ENCODE measurements around the gene NME4. TPM values are rescaled to one million over a fixed set of nuclear protein-coding genes. Genes with fewer than 3 reads are reported as not detected.
A peak's percentile ranks its signal among the peaks of the same experiment; 100 is the strongest.

The NME4 gene
- total RNA-seq, 1 experiment from 2014 or later = 507 TPM

DNA sequence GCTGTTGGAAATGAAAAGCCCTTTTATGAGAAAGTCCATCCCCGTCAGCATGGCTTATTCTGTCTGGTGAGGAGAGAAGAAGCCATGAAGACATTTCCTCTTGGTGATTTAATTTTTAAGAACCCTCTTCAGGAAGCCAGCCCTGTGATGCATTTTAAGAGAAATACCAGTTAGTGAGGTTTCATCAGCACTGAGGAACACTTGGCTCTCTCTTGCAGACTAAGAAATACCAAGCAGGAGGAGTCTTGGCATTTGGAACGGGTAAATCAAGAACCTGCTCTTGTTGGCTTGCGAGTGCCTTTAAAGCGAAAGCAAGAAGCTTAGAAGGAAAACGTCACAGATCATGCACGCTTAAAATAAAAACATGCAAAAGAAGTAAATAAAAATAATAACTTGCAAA lies 46.0 kb downstream of the NME4 start:
- no peaks in the 10 kb centered on the region for H3K27me3 ChIP-seq (ENCODE audit: control insufficient read depth, insufficient read depth, low read length)
- DNase-seq = no peak
- H3K4me3 ChIP-seq (ENCODE audit: insufficient read depth, low read depth, low read length) = no peak overlapping the region
- H3K36me3 ChIP-seq (replicated peaks; ENCODE audit: control insufficient read depth, insufficient read depth, low read length) = no peaks in the 10 kb centered on the region; the same call in 1 of the 2 replicates

GRCh38 chr16:444027-444426 lies 47.0 kb downstream of the NME4 start:
- no peaks in the 10 kb centered on the region for H3K27me3 ChIP-seq (ENCODE audit: control insufficient read depth, insufficient read depth, low read length)
- DNase-seq = no peak
- no peaks in the 10 kb centered on the region; the same call in 1 of the 2 replicates for H3K36me3 ChIP-seq (replicated peaks; ENCODE audit: control insufficient read depth, insufficient read depth, low read length)
- no peak overlapping the region for H3K4me3 ChIP-seq (ENCODE audit: insufficient read depth, low read depth, low read length)

GRCh38 chr16:445566-445965 lies 48.6 kb downstream of the NME4 start:
- Histone ChIP-seq H3K36me3 (replicated peaks; ENCODE audit: control insufficient read depth, insufficient read depth, low read length) (no peaks in the 10 kb centered on the region), H3K27me3 (ENCODE audit: control insufficient read depth, insufficient read depth, low read length) (no peaks in the 10 kb centered on the region), H3K4me3 (ENCODE audit: insufficient read depth, low read depth, low read length) (no peak overlapping the region)
- peak; percentile 42 for DNase-seq

Other genes starting within 250 kb of the NME4 start
- not detected in 2 replicates for gene HBZ, start 244.6 kb upstream of the NME4 start, total RNA-seq (2014; rRNA removed; shearing (Covaris generic))
- gene HBM, start 231.2 kb upstream of the NME4 start, total RNA-seq (2014; rRNA removed; shearing (Covaris generic)) = not detected in 2 replicates
- gene HBA2, start 224.3 kb upstream of the NME4 start, total RNA-seq (2014; rRNA removed; shearing (Covaris generic)) = not detected in 2 replicates
- not detected in 2 replicates for gene HBA1, start 220.5 kb upstream of the NME4 start, total RNA-seq (2014; rRNA removed; shearing (Covaris generic))
- gene HBQ1, start 216.7 kb upstream of the NME4 start, total RNA-seq (2014; rRNA removed; shearing (Covaris generic)) = 0.59 and 1.6 TPM in 2 replicates
- 56.6 and 92.9 TPM in 2 replicates for gene LUC7L, start 167.8 kb upstream of the NME4 start, total RNA-seq (2014; rRNA removed; shearing (Covaris generic))
- 106 and 120 TPM in 2 replicates for gene FAM234A, start 162.4 kb upstream of the NME4 start, total RNA-seq (2014; rRNA removed; shearing (Covaris generic))
- 0.69 and 0.81 TPM in 2 replicates for gene RGS11, start 121.3 kb upstream of the NME4 start, total RNA-seq (2014; rRNA removed; shearing (Covaris generic))
- gene ARHGDIG, start 116.6 kb upstream of the NME4 start, total RNA-seq (2014; rRNA removed; shearing (Covaris generic)) = 4.0 and 5.3 TPM in 2 replicates
- 0.15 and 2.1 TPM in 2 replicates for gene PDIA2, start 114.0 kb upstream of the NME4 start, total RNA-seq (2014; rRNA removed; shearing (Covaris generic))
- 52.4 and 57.8 TPM in 2 replicates for gene AXIN1, start 44.5 kb upstream of the NME4 start, total RNA-seq (2014; rRNA removed; shearing (Covaris generic))
- 225 and 242 TPM in 2 replicates for gene MRPL28, start 26.7 kb upstream of the NME4 start, total RNA-seq (2014; rRNA removed; shearing (Covaris generic))
- 107 and 112 TPM in 2 replicates for gene PGAP6, start 15.2 kb upstream of the NME4 start, total RNA-seq (2014; rRNA removed; shearing (Covaris generic))
- 20.1 and 21.4 TPM in 2 replicates for gene DECR2, start 4.7 kb downstream of the NME4 start, total RNA-seq (2014; rRNA removed; shearing (Covaris generic))
- 25.2 and 27.9 TPM in 2 replicates for gene RAB11FIP3, start 28.4 kb downstream of the NME4 start, total RNA-seq (2014; rRNA removed; shearing (Covaris generic))
- 80.6 and 87.5 TPM in 2 replicates for gene CAPN15, start 130.5 kb downstream of the NME4 start, total RNA-seq (2014; rRNA removed; shearing (Covaris generic))
- gene PRR35, start 163.2 kb downstream of the NME4 start, total RNA-seq (2014; rRNA removed; shearing (Covaris generic)) = 0.28 and 0.85 TPM in 2 replicates
- 1.1 TPM in 2 replicates for gene NHLRC4, start 169.8 kb downstream of the NME4 start, total RNA-seq (2014; rRNA removed; shearing (Covaris generic))
- gene PIGQ, start 172.8 kb downstream of the NME4 start, total RNA-seq (2014; rRNA removed; shearing (Covaris generic)) = 42.2 and 44.6 TPM in 2 replicates
- gene RAB40C, start 192.9 kb downstream of the NME4 start, total RNA-seq (2014; rRNA removed; shearing (Covaris generic)) = 26.3 and 26.4 TPM in 2 replicates
- 4.5 and 5.5 TPM in 2 replicates for gene WFIKKN1, start 233.8 kb downstream of the NME4 start, total RNA-seq (2014; rRNA removed; shearing (Covaris generic))
- gene METTL26, start 239.1 kb downstream of the NME4 start, total RNA-seq (2014; rRNA removed; shearing (Covaris generic)) = 129 and 135 TPM in 2 replicates
- gene MCRIP2, start 244.6 kb downstream of the NME4 start, total RNA-seq (2014; rRNA removed; shearing (Covaris generic)) = 71.5 and 83.1 TPM in 2 replicates